ENCODE results near the gene XPO4.
"Not testable (repeated sequence)": the region's sequence is repeated elsewhere in the genome, so short reads cannot be mapped to it uniquely, and the experiment has no call there.

The XPO4 gene

GRCh38 chr13:20901668-20902437 is 693 bp downstream of the XPO4 start:
- Histone ChIP-seq H3K9ac (ENCODE audit: low read length) (peak overlapping the region; percentile 90), H2AFZ (ENCODE audit: low read depth, low read length) (peak overlapping the region; percentile 74), H3K27ac (ENCODE audit: low read length) (peak overlapping the region; percentile 51), H3K9me3 (ENCODE audit: insufficient read depth, low read length) (no peaks in the 10 kb centered on the region), H3K4me1 (ENCODE audit: low read length) (peaks cover 19% of the 10 kb centered on the region), H3K79me2 (ENCODE audit: low read length) (peaks cover 61% of the 10 kb centered on the region), H3K4me2 (ENCODE audit: low read length) (peak overlapping the region; percentile 93), H4K20me1 (ENCODE audit: insufficient read depth, low read length) (peaks cover 6% of the 10 kb centered on the region; the same call in 1 of the 2 replicates), H3K36me3 (replicated peaks; ENCODE audit: low read depth, low read length) (peaks cover 15% of the 10 kb centered on the region), H3K27me3 (ENCODE audit: low read depth, low read length) (no peaks in the 10 kb centered on the region), H3K4me3 (ENCODE audit: low read length) (peak overlapping the region; percentile 91)
- no peak for TF ChIP-seq EZH2phosphoT487 (IDR thresholded peaks at IDR 0.05; ENCODE audit: low read depth)
- no peak for TF ChIP-seq CTCF (IDR thresholded peaks at IDR 0.05; ENCODE audit: low read depth, low read length)

- Histone ChIP-seq H3K4me1 (ENCODE audit: low read length) (no peaks in the 10 kb centered on the region), H3K9ac (ENCODE audit: low read length) (no peak overlapping the region), H3K79me2 (ENCODE audit: low read length) (peaks cover 100% of the 10 kb centered on the region)
Observed at GRCh38 chr13:20894245-20894644, 8.3 kb downstream of the XPO4 start.

GRCh38 chr13:20891768-20892167 is 10.8 kb downstream of the XPO4 start:
- Histone ChIP-seq H3K36me3 (replicated peaks; ENCODE audit: low read depth, low read length) (peaks cover 22% of the 10 kb centered on the region), H4K20me1 (ENCODE audit: insufficient read depth, low read length) (peaks cover 19% of the 10 kb centered on the region), H3K79me2 (ENCODE audit: low read length) (peaks cover 100% of the 10 kb centered on the region), H3K9ac (ENCODE audit: low read length) (no peak overlapping the region), H3K27ac (ENCODE audit: low read length) (no peak overlapping the region), H3K4me3 (ENCODE audit: low read length) (no peak overlapping the region), H3K4me1 (ENCODE audit: low read length) (no peaks in the 10 kb centered on the region), H3K9me3 (ENCODE audit: insufficient read depth, low read length) (no peaks in the 10 kb centered on the region), H3K4me2 (ENCODE audit: low read length) (no peak overlapping the region), H2AFZ (ENCODE audit: low read depth, low read length) (no peak overlapping the region), H3K27me3 (ENCODE audit: low read depth, low read length) (no peaks in the 10 kb centered on the region)
- TF ChIP-seq CTCF (IDR thresholded peaks at IDR 0.05; ENCODE audit: low read depth, low read length) = no peak

More at GRCh38 chr13:20894245-20894644, 8.3 kb downstream of the XPO4 start:
- Histone ChIP-seq H3K4me3 (ENCODE audit: low read length) (no peak overlapping the region), H3K36me3 (replicated peaks; ENCODE audit: low read depth, low read length) (peaks cover 28% of the 10 kb centered on the region), H4K20me1 (ENCODE audit: insufficient read depth, low read length) (peaks cover 20% of the 10 kb centered on the region), H3K27ac (ENCODE audit: low read length) (no peak overlapping the region), H3K4me2 (ENCODE audit: low read length) (no peak overlapping the region), H3K27me3 (ENCODE audit: low read depth, low read length) (no peaks in the 10 kb centered on the region), H2AFZ (ENCODE audit: low read depth, low read length) (no peak overlapping the region), H3K9me3 (ENCODE audit: insufficient read depth, low read length) (no peaks in the 10 kb centered on the region)
- no peak for TF ChIP-seq EZH2phosphoT487 (IDR thresholded peaks at IDR 0.05; ENCODE audit: low read depth)
- TF ChIP-seq CTCF (IDR thresholded peaks at IDR 0.05; ENCODE audit: low read depth, low read length) = no peak

GRCh38 chr13:20891034-20891433 is 11.5 kb downstream of the XPO4 start:
- Histone ChIP-seq H3K9ac (ENCODE audit: low read length) (no peak overlapping the region), H4K20me1 (ENCODE audit: insufficient read depth, low read length) (peaks cover 15% of the 10 kb centered on the region), H3K4me2 (ENCODE audit: low read length) (no peak overlapping the region), H3K79me2 (ENCODE audit: low read length) (peaks cover 100% of the 10 kb centered on the region), H3K36me3 (replicated peaks; ENCODE audit: low read depth, low read length) (peaks cover 22% of the 10 kb centered on the region), H3K4me3 (ENCODE audit: low read length) (no peak overlapping the region), H2AFZ (ENCODE audit: low read depth, low read length) (no peak overlapping the region), H3K27me3 (ENCODE audit: low read depth, low read length) (no peaks in the 10 kb centered on the region), H3K4me1 (ENCODE audit: low read length) (no peaks in the 10 kb centered on the region), H3K27ac (ENCODE audit: low read length) (no peak overlapping the region), H3K9me3 (ENCODE audit: insufficient read depth, low read length) (no peaks in the 10 kb centered on the region)
- TF ChIP-seq CTCF (IDR thresholded peaks at IDR 0.05; ENCODE audit: low read depth, low read length) (no peak), EZH2phosphoT487 (IDR thresholded peaks at IDR 0.05; ENCODE audit: low read depth) (no peak)

- Histone ChIP-seq H3K79me2 (ENCODE audit: low read length) (peaks cover 100% of the 10 kb centered on the region), H3K36me3 (replicated peaks; ENCODE audit: low read depth, low read length) (peaks cover 22% of the 10 kb centered on the region), H4K20me1 (ENCODE audit: insufficient read depth, low read length) (peaks cover 15% of the 10 kb centered on the region)
- H3K4me1 ChIP-seq (ENCODE audit: low read length); H2AFZ ChIP-seq (ENCODE audit: low read depth, low read length); H3K9ac ChIP-seq (ENCODE audit: low read length); H3K4me2 ChIP-seq (ENCODE audit: low read length); H3K27ac ChIP-seq (ENCODE audit: low read length); H3K4me3 ChIP-seq (ENCODE audit: low read length); H3K9me3 ChIP-seq (ENCODE audit: insufficient read depth, low read length); H3K27me3 ChIP-seq (ENCODE audit: low read depth, low read length): not testable (repeated sequence)
Observed at GRCh38 chr13:20890540-20890939, 12.0 kb downstream of the XPO4 start.

Measured in OCI-LY3 (cell line).